H1 (cell line): Measurements from ENCODE around the gene CHTF8. TPM values are rescaled to one million over a fixed set of nuclear protein-coding genes. Genes with fewer than 3 reads are reported as not detected.

Source experiments
- CTCF ChIA-PET: fragments of 300-600 bp; sonication (Branson Sonifier 250); formaldehyde crosslinking; loops from one replicate; lab custom pipeline; 2021; ENCODE audit not compliant: partially characterized antibody; lab: Charles Lee
- POLR2A ChIA-PET: fragments of 300-600 bp; sonication (Branson Sonifier 250); formaldehyde crosslinking; loops from one replicate; lab custom pipeline; 2021; ENCODE audit warnings: inconsistent platforms; ENCODE audit not compliant: partially characterized antibody; lab: Charles Lee
- DNase-seq, 2 experiments: peaks; one replicate each; pipeline versions ENCODE4 v3.0.0 to v3.0.0-alpha.2; 2010 to 2022; ENCODE audit warnings: low spot score in 2 of 2, low read depth in 1 of 2, mixed read lengths in 1 of 2
- FAIRE-seq: peaks from 2 replicates; lab custom pipeline; 2011; peaks lifted over from hg19 to GRCh38; lab: Jason Lieb, UNC
- H2AFZ ChIP-seq: 2 replicates; pipeline ENCODE4 v1.8.1; 2012; ENCODE audit warnings: low read length, inconsistent platforms
- H2AK5ac ChIP-seq: 2 replicates; pipeline ENCODE4 v1.6.1; 2013; ENCODE audit warnings: low read depth, low read length
- H2BK120ac ChIP-seq: replicated peaks from 2 replicates; pipeline ENCODE3; 2013; ENCODE audit warnings: low read depth, low read length, inconsistent platforms
- H2BK12ac ChIP-seq: 2 replicates; pipeline ENCODE4 v1.6.1; 2013; ENCODE audit warnings: low read depth, low read length
- H2BK15ac ChIP-seq: 2 replicates; pipeline ENCODE4 v1.6.1; 2013; ENCODE audit warnings: low read length
- H2BK20ac ChIP-seq: 2 replicates; pipeline ENCODE4 v1.6.1; 2013; ENCODE audit warnings: low read length
- H2BK5ac ChIP-seq: 2 replicates; pipeline ENCODE4 v1.6.1; 2013; ENCODE audit warnings: low read depth, low read length
- H3K14ac ChIP-seq: 2 replicates; pipeline ENCODE4 v1.6.1; 2013; ENCODE audit warnings: inconsistent platforms; ENCODE audit not compliant: insufficient read length
- H3K18ac ChIP-seq: 2 replicates; pipeline ENCODE4 v1.6.1; 2013; ENCODE audit warnings: low read length; ENCODE audit errors: extremely low read depth
- H3K23ac ChIP-seq: 2 replicates; pipeline ENCODE4 v1.6.1; 2013; ENCODE audit warnings: inconsistent platforms; ENCODE audit not compliant: insufficient read length
- H3K23me2 ChIP-seq: 2 replicates; pipeline ENCODE4 v1.6.1; 2013; ENCODE audit warnings: low read depth, low read length
- H3K27ac ChIP-seq: 2 replicates; pipeline ENCODE4 v1.6.1; 2011; ENCODE audit warnings: low read depth, low read length, inconsistent platforms
- H3K27me3 ChIP-seq, 4 experiments: replicated peaks in 1 of 4; 1 replicate in 1 of 4; 2 replicates in 3 of 4; pipeline versions ENCODE4 v1.6.1 to v1.8.1; 2011 to 2013; ENCODE audit warnings: low read length in 3 of 4, mild to moderate bottlenecking in 3 of 4, inconsistent platforms in 2 of 4, mixed read lengths in 2 of 4, moderate library complexity in 1 of 4; ENCODE audit not compliant: control insufficient read depth in 3 of 4, insufficient read depth in 3 of 4; ENCODE audit errors: extremely low read depth in 1 of 4
- H3K36me3 ChIP-seq, 4 experiments: 2 replicates each; pipeline versions ENCODE4 v1.6.1 to v1.8.1; 2011 to 2013; ENCODE audit warnings: mild to moderate bottlenecking in 4 of 4, low read length in 3 of 4, moderate library complexity in 2 of 4, control low read depth in 1 of 4, inconsistent platforms in 1 of 4; ENCODE audit not compliant: insufficient read depth in 4 of 4, control insufficient read depth in 2 of 4
- H3K4ac ChIP-seq: replicated peaks from 2 replicates; pipeline ENCODE3; 2013; ENCODE audit warnings: low read length, low read depth, mixed read lengths, inconsistent platforms; ENCODE audit not compliant: insufficient read length
- H3K4me1 ChIP-seq, 4 experiments: replicated peaks in 1 of 4; 1 replicate in 1 of 4; 2 replicates in 3 of 4; pipeline versions ENCODE4 v1.6.1 to v1.8.1; 2011 to 2013; ENCODE audit warnings: low read length in 3 of 4, inconsistent platforms in 2 of 4, mixed read lengths in 1 of 4; ENCODE audit not compliant: insufficient read depth in 4 of 4, control insufficient read depth in 3 of 4
- H3K4me2 ChIP-seq, 2 experiments: 2 replicates each; pipeline versions ENCODE4 v1.6.1 to v1.8.1; 2011 to 2013; ENCODE audit warnings: low read depth in 2 of 2, low read length in 2 of 2, control low read depth in 1 of 2, inconsistent platforms in 1 of 2, mild to moderate bottlenecking in 1 of 2; ENCODE audit not compliant: insufficient read depth in 1 of 2
- H3K4me3 ChIP-seq, 4 experiments: fragments of 200-600, 300-600 bp in 1 of 4; sonication (generic), shearing (Covaris generic), sonication (Bioruptor Twin) in 1 of 4; 2 replicates each; pipeline versions ENCODE4 v1.5.1 to v1.8.1; 2011 to 2016; ENCODE audit warnings: low read length in 4 of 4, low read depth in 3 of 4, control low read depth in 2 of 4, inconsistent platforms in 2 of 4, mild to moderate bottlenecking in 2 of 4, mixed read lengths in 1 of 4, moderate library complexity in 1 of 4; ENCODE audit not compliant: insufficient read depth in 2 of 4; ENCODE audit errors: extremely low read depth in 1 of 4
- H3K56ac ChIP-seq: replicated peaks from 2 replicates; pipeline ENCODE3; 2013; ENCODE audit warnings: low read depth, mild to moderate bottlenecking, mixed read lengths, low read length, inconsistent platforms; ENCODE audit not compliant: insufficient read length
- H3K79me1 ChIP-seq: 2 replicates; pipeline ENCODE4 v1.6.1; 2013; ENCODE audit warnings: low read depth, low read length, control low read depth
- H3K79me2 ChIP-seq, 2 experiments: 2 replicates each; pipeline versions ENCODE4 v1.6.1 to v1.8.1; 2012 to 2013; ENCODE audit warnings: low read length in 2 of 2, mild to moderate bottlenecking in 2 of 2, inconsistent platforms in 1 of 2; ENCODE audit not compliant: insufficient read depth in 2 of 2, control insufficient read depth in 1 of 2
- H3K9ac ChIP-seq, 4 experiments: replicated peaks in 1 of 4; 1 replicate in 1 of 4; 2 replicates in 3 of 4; pipeline versions ENCODE4 v1.6.1 to v1.8.1; 2011 to 2013; ENCODE audit warnings: low read depth in 3 of 4, low read length in 3 of 4, control low read depth in 2 of 4, mild to moderate bottlenecking in 2 of 4, moderate library complexity in 2 of 4, inconsistent platforms in 1 of 4; ENCODE audit errors: extremely low read depth in 1 of 4
- H3K9me3 ChIP-seq, 2 experiments: 2 replicates each; pipeline versions ENCODE4 v1.6.1 to v1.8.1; 2012 to 2013; ENCODE audit warnings: mild to moderate bottlenecking in 2 of 2, moderate library complexity in 2 of 2, control low read depth in 1 of 2, inconsistent platforms in 1 of 2, low read depth in 1 of 2, low read length in 1 of 2, mixed read lengths in 1 of 2; ENCODE audit not compliant: insufficient read depth in 2 of 2
- H4K20me1 ChIP-seq, 2 experiments: replicated peaks in 1 of 2; 2 replicates each; pipeline versions ENCODE3 to v1.8.1; 2011 to 2013; ENCODE audit warnings: inconsistent platforms in 2 of 2, low read length in 2 of 2, mild to moderate bottlenecking in 1 of 2; ENCODE audit not compliant: insufficient read depth in 2 of 2, control insufficient read depth in 1 of 2
- H4K5ac ChIP-seq: 2 replicates; pipeline ENCODE4 v1.6.1; 2013; ENCODE audit warnings: low read length, low read depth, mixed read lengths, inconsistent platforms; ENCODE audit not compliant: insufficient read length
- H4K8ac ChIP-seq: 2 replicates; pipeline ENCODE4 v1.8.0; 2013; ENCODE audit warnings: mild to moderate bottlenecking, moderate library complexity, low read length, inconsistent platforms; ENCODE audit not compliant: insufficient read depth; ENCODE audit errors: extremely low read depth
- H4K91ac ChIP-seq: replicated peaks from 2 replicates; pipeline ENCODE3; 2013; ENCODE audit warnings: low read length, mixed read lengths, inconsistent platforms; ENCODE audit not compliant: insufficient read length
- CEBPB ChIP-seq: IDR thresholded peaks from 2 replicates; pipeline ENCODE4 v1.6.1; 2012; ENCODE audit warnings: low read depth, low read length
- CHD2 ChIP-seq: IDR thresholded peaks from 2 replicates; pipeline ENCODE4 v1.6.1; 2012; ENCODE audit warnings: low read length, improper control_type of control experiment
- CREB1 ChIP-seq: IDR thresholded peaks from 2 replicates; pipeline ENCODE4 v1.6.1; 2012; ENCODE audit warnings: inconsistent platforms
- EZH2 ChIP-seq: fragments of 200-600 bp; sonication (generic); IDR thresholded peaks from 2 replicates; pipeline ENCODE4 v1.7.1; 2012; ENCODE audit warnings: low read depth, mild to moderate bottlenecking, moderate library complexity, low read length, inconsistent platforms; ENCODE audit not compliant: severe bottlenecking
- HDAC2 ChIP-seq, 2 experiments: fragments of 300-600 bp in 1 of 2; sonication (generic) in 1 of 2; IDR thresholded peaks; 2 replicates each; pipeline ENCODE4 v1.6.1; 2011 to 2012; ENCODE audit warnings: low read depth in 2 of 2, low read length in 2 of 2, mild to moderate bottlenecking in 2 of 2, moderate library complexity in 2 of 2, borderline replicate concordance in 1 of 2, inconsistent platforms in 1 of 2
- JUND ChIP-seq: IDR thresholded peaks from 2 replicates; pipeline ENCODE4 v1.6.1; 2011; ENCODE audit warnings: mild to moderate bottlenecking, improper control_type of control experiment, low read length
- PHF8 ChIP-seq: fragments of 200-600 bp; sonication (generic); conservative IDR thresholded peaks from 2 replicates; pipeline ENCODE4 v1.7.1; 2012; ENCODE audit warnings: low read depth, mild to moderate bottlenecking, inconsistent platforms, low read length, moderate library complexity
- POU5F1 ChIP-seq: IDR thresholded peaks from 2 replicates; pipeline ENCODE4 v1.6.1; 2011; ENCODE audit warnings: low read depth, mild to moderate bottlenecking, low read length, moderate library complexity
- RBBP5 ChIP-seq: IDR thresholded peaks from 2 replicates; pipeline ENCODE4 v1.7.1; 2012; ENCODE audit warnings: low read depth, mild to moderate bottlenecking, inconsistent platforms, low read length, moderate library complexity, borderline replicate concordance
- RFX5 ChIP-seq: IDR thresholded peaks from 2 replicates; pipeline ENCODE4 v1.6.1; 2011; ENCODE audit warnings: low read depth, low read length, improper control_type of control experiment, borderline replicate concordance
- RNF2 ChIP-seq: fragments of 200-900, 300-1000 bp; sonication (generic); IDR thresholded peaks from 2 replicates; pipeline ENCODE4 v1.7.1; 2016; ENCODE audit warnings: borderline replicate concordance, low read depth, mild to moderate bottlenecking, antibody characterized with exemption, low read length; ENCODE audit not compliant: poor library complexity, severe bottlenecking; ENCODE audit errors: missing control alignments
- SRF ChIP-seq: IDR thresholded peaks from 2 replicates; pipeline ENCODE4 v1.6.1; 2011; ENCODE audit warnings: mild to moderate bottlenecking, low read depth, low read length, moderate library complexity
- SUZ12 ChIP-seq: fragments of 200-600 bp; sonication (generic); IDR thresholded peaks from 2 replicates; pipeline ENCODE4 v1.6.1; 2012; ENCODE audit warnings: mild to moderate bottlenecking, inconsistent platforms, low read length, moderate library complexity, mixed read lengths
- TAF1 ChIP-seq: IDR thresholded peaks from 2 replicates; pipeline ENCODE4 v1.6.1; 2011; ENCODE audit warnings: mild to moderate bottlenecking, low read depth, low read length
- TEAD4 ChIP-seq: IDR thresholded peaks from 2 replicates; pipeline ENCODE4 v1.6.1; 2012; ENCODE audit warnings: low read depth, low read length, inconsistent platforms, mixed read lengths
- WGBS, 2 experiments: shearing (Covaris generic) in 1 of 2; methylation state at CpG; one replicate each; pipeline versions ENCODE4 v1.1.6 to v1.1.7; 2013 to 2015; ENCODE audit warnings: low lambda C conversion rate in 2 of 2, mixed read lengths in 2 of 2, inconsistent platforms in 1 of 2, low coverage in 1 of 2, missing lambda C conversion rate in 1 of 2; ENCODE audit not compliant: insufficient replicate concordance in 2 of 2, insufficient coverage in 1 of 2, insufficient read length in 1 of 2; ENCODE audit errors: extremely low coverage in 1 of 2, missing lambda C conversion rate in 1 of 2; 5-methylcytosine and 5-hydroxymethylcytosine counted together
- polyA plus RNA-seq, 7 experiments: library from polyadenylated mRNA; depleted of rRNA in 3 of 7; stranded (reverse) in 5 of 7; unstranded in 2 of 7; fragments of >200 nt in 5 of 7; fragments of 200-250 nt in 2 of 7; gene quantifications; 1 replicate in 5 of 7; 2 replicates in 1 of 7; 4 replicates in 1 of 7; pipeline versions ENCODE4 v1.2.1 to v1.2.3, GENCODE V29; 2011 to 2013; ENCODE audit warnings: missing spikeins in 2 of 7, mixed read lengths in 2 of 7
- total RNA-seq: library from RNA; stranded (reverse); fragmentation: NEBNext Ultra II Directional; extraction: Animal tissue kit (Norgen Biotek cat#: 25700); gene quantifications from 2 replicates; pipeline ENCODE4 v1.2.1, GENCODE V29; 2021

The CHTF8 gene
- total and polyA plus RNA-seq, 2 of the 8 experiments (the other 6 are each of a cell fraction or from before 2014, with no cell fraction given) = 114 to 138 TPM

- no peaks in the 10 kb centered on the region for H3K9me3 ChIP-seq
- H3K18ac ChIP-seq = no peak overlapping the region
- H3K36me3 ChIP-seq = peaks cover 26 to 53% (median 43%) of the 10 kb centered on the region in 4 experiments
- H2BK12ac ChIP-seq = no peak overlapping the region
- no peak overlapping the region for H4K5ac ChIP-seq
- FAIRE-seq = no peak
- H3K4me2 ChIP-seq = no peak overlapping the region
- H3K79me1 ChIP-seq = no peaks in the 10 kb centered on the region
- no peak overlapping the region for H2BK15ac ChIP-seq
- H3K79me2 ChIP-seq = no peaks in the 10 kb centered on the region
- no peak overlapping the region for H3K23ac ChIP-seq
- no peak overlapping the region for H3K14ac ChIP-seq
- no peak overlapping the region for H4K91ac ChIP-seq
- H3K56ac ChIP-seq = no peak overlapping the region
- ChIA-PET POLR2A (interaction anchor here (0.9 to 2.4 kb wide), 7 partner anchors 9 to 171 kb away, joined by 3 to 8 read pairs (median 3); partner anchors contain the start of gene SNTB2), CTCF (interaction anchor here (0.6 to 6.9 kb wide), 4 partner anchors 12 to 157 kb away, joined by 3 to 50 read pairs (median 4); no protein-coding TSS in a partner anchor)
- no peak overlapping the region for H2BK5ac ChIP-seq
- H3K23me2 ChIP-seq = no peaks in the 10 kb centered on the region
- H3K27me3 ChIP-seq = no peaks in the 10 kb centered on the region
- no peak overlapping the region for H2AK5ac ChIP-seq
- WGBS, 2 experiments = 96% methylated on average over 4 of the region's 4 CpGs; no CpG with 5 or more reads in 1 of the 2 experiments
- H3K9ac ChIP-seq = no peak overlapping the region
- no peak overlapping the region for H4K8ac ChIP-seq
- no peak overlapping the region for H2BK120ac ChIP-seq
- H3K4ac ChIP-seq = no peak overlapping the region
- H4K20me1 ChIP-seq = no peaks in the 10 kb centered on the region
- no peak for DNase-seq
- H2BK20ac ChIP-seq = no peak overlapping the region
- H2AFZ ChIP-seq = no peak overlapping the region
- H3K27ac ChIP-seq = no peak overlapping the region
- no peaks in the 10 kb centered on the region; a peak in 1 of 7 replicates for H3K4me1 ChIP-seq
- H3K4me3 ChIP-seq = no peak overlapping the region
- no peak for TF ChIP-seq CEBPB
- TF ChIP-seq PHF8 = no peak
- TF ChIP-seq TEAD4 = no peak
- TF ChIP-seq CREB1 = no peak
- TF ChIP-seq JUND = no peak
- no peak for TF ChIP-seq SUZ12
- no peak for TF ChIP-seq EZH2
- TF ChIP-seq SRF = no peak
- no peak for TF ChIP-seq HDAC2 (IDR thresholded peaks at IDR 0.05; ENCODE audit: borderline replicate concordance in 1 of 2, low read depth in 2 of 2, low read length in 2 of 2)
- no peak for TF ChIP-seq RFX5
- TF ChIP-seq CHD2 = no peak
- no peak for TF ChIP-seq RBBP5
- TF ChIP-seq TAF1 = no peak
- TF ChIP-seq RNF2 = no peak
- no peak for TF ChIP-seq POU5F1
Measured at GRCh38 chr16:69169051-69169450, 36.7 kb upstream of the CHTF8 start.
